Ishikawa (cell line): ENCODE data around the gene PRG2.

Experiments
- CEBPB ChIP-seq: IDR thresholded peaks from 2 replicates; pipeline ENCODE4 v1.6.1; 2012
- CREB1 ChIP-seq: IDR thresholded peaks from 2 replicates; pipeline ENCODE4 v1.6.1; 2012; ENCODE audit warnings: low read depth
- EGR1 ChIP-seq: IDR thresholded peaks from 2 replicates; pipeline ENCODE4 v1.6.1; 2012
- EP300 ChIP-seq: IDR thresholded peaks from 2 replicates; pipeline ENCODE4 v1.6.1; 2012; ENCODE audit warnings: borderline replicate concordance
- FOXM1 ChIP-seq: IDR thresholded peaks from 2 replicates; pipeline ENCODE4 v1.6.1; 2012; ENCODE audit warnings: low read depth, borderline replicate concordance
- MAX ChIP-seq: IDR thresholded peaks from 2 replicates; pipeline ENCODE4 v1.6.1; 2012
- NFIC ChIP-seq: IDR thresholded peaks from 2 replicates; pipeline ENCODE4 v1.6.1; 2012
- RAD21 ChIP-seq: IDR thresholded peaks from 2 replicates; pipeline ENCODE4 v1.6.1; 2012; ENCODE audit warnings: low read depth
- REST ChIP-seq: IDR thresholded peaks from 2 replicates; pipeline ENCODE4 v1.6.1; 2012; ENCODE audit warnings: low read depth, mild to moderate bottlenecking
- TAF1 ChIP-seq: IDR thresholded peaks from 2 replicates; pipeline ENCODE4 v1.6.1; 2012; ENCODE audit warnings: low read depth, mild to moderate bottlenecking
- TCF12 ChIP-seq: IDR thresholded peaks from 2 replicates; pipeline ENCODE4 v1.6.1; 2012; ENCODE audit warnings: low read depth
- TEAD4 ChIP-seq: IDR thresholded peaks from 2 replicates; pipeline ENCODE4 v1.6.1; 2012
- USF1 ChIP-seq: IDR thresholded peaks from 2 replicates; pipeline ENCODE4 v1.6.1; 2012
- YY1 ChIP-seq: IDR thresholded peaks from 2 replicates; pipeline ENCODE4 v1.6.1; 2012; ENCODE audit warnings: low read depth
- ZBTB7A ChIP-seq: IDR thresholded peaks from 2 replicates; pipeline ENCODE4 v1.6.1; 2012; ENCODE audit warnings: low read depth

Gene PRG2

GRCh38 chr11:57421805-57422204, 31.4 kb upstream of the PRG2 start:
- TF ChIP-seq FOXM1 (no peak), EGR1 (no peak), USF1 (no peak)

- TF ChIP-seq CREB1 (no peak), YY1 (no peak), TCF12 (no peak), REST (no peak), RAD21 (no peak), EP300 (no peak), FOXM1 (no peak), CEBPB (no peak), MAX (no peak), ZBTB7A (no peak), NFIC (no peak), TEAD4 (no peak), TAF1 (no peak), EGR1 (no peak), USF1 (no peak)
Observed at GRCh38 chr11:57421066-57421465, 30.6 kb upstream of the PRG2 start.

GRCh38 chr11:57419146-57419545, 28.7 kb upstream of the PRG2 start:
- TF ChIP-seq EP300 = no peak
- no peak for TF ChIP-seq CEBPB
- TF ChIP-seq TEAD4 = no peak
- no peak for TF ChIP-seq NFIC
- TF ChIP-seq RAD21 = no peak
- no peak for TF ChIP-seq EGR1
- no peak for TF ChIP-seq USF1
- TF ChIP-seq CREB1 = no peak
- TF ChIP-seq YY1 = no peak
- no peak for TF ChIP-seq FOXM1
- TF ChIP-seq ZBTB7A = no peak

GRCh38 chr11:57418131-57418530, 27.7 kb upstream of the PRG2 start:
- TF ChIP-seq TEAD4 (no peak), RAD21 (no peak), FOXM1 (no peak), REST (no peak)

GRCh38 chr11:57417056-57417455, 26.6 kb upstream of the PRG2 start:
- TF ChIP-seq REST (no peak), FOXM1 (no peak), EP300 (no peak), TCF12 (no peak), EGR1 (no peak), CEBPB (no peak), RAD21 (no peak), ZBTB7A (no peak), NFIC (no peak)
